Measurements from ENCODE around the gene BST1.

GRCh38 chr4:15738877-15739276 lies 36.0 kb downstream of the BST1 start:
- no peak for TF ChIP-seq SIN3A (IDR thresholded peaks at IDR 0.05; ENCODE audit: borderline replicate concordance, low read depth, low read length)
- no peak for TF ChIP-seq TCF12 (IDR thresholded peaks at IDR 0.05)
- no peak for TF ChIP-seq USF1 (IDR thresholded peaks at IDR 0.05; ENCODE audit: borderline replicate concordance, low read depth)
- TF ChIP-seq CTCF (IDR thresholded peaks at IDR 0.05): no peak
- no peak for TF ChIP-seq POLR2AphosphoS5 (IDR thresholded peaks at IDR 0.05; ENCODE audit: low read depth, low read length)
- no peak for TF ChIP-seq SMC3 (IDR thresholded peaks at IDR 0.05; ENCODE audit: low read depth, low read length)
- no peak for TF ChIP-seq JUND (IDR thresholded peaks at IDR 0.05)
- no peak for TF ChIP-seq USF2 (IDR thresholded peaks at IDR 0.05; ENCODE audit: borderline replicate concordance, low read depth, low read length)
- TF ChIP-seq RAD21 (IDR thresholded peaks at IDR 0.05; ENCODE audit: low read length): no peak
- no peak for TF ChIP-seq REST (IDR thresholded peaks at IDR 0.05; ENCODE audit: low read depth, low read length)
- no peak for TF ChIP-seq NRF1 (IDR thresholded peaks at IDR 0.05; ENCODE audit: low read depth, low read length)
- no peak for TF ChIP-seq TAF1 (IDR thresholded peaks at IDR 0.05; ENCODE audit: borderline replicate concordance, low read depth, low read length)

Measured in SK-N-SH (cell line).